NCI-H460 (cell line): ENCODE results near the gene TMEM120B. TPM values are rescaled to one million over a fixed set of nuclear protein-coding genes. Genes with fewer than 3 reads are reported as not detected.

Experiments used
- DNase-seq: peaks from one replicate; pipeline ENCODE4 v3.0.0-alpha.2; 2016; ENCODE audit warnings: low read depth; ENCODE audit errors: extremely low read depth
- total RNA-seq: library from RNA; depleted of rRNA; stranded (reverse); fragments of >200 nt; shearing (Covaris generic); gene quantifications from 2 replicates; pipeline ENCODE4 v1.2.3, GENCODE V29; 2014

TMEM120B gene
- total RNA-seq, 1 experiment from 2014 or later = 11.8 TPM

DNA sequence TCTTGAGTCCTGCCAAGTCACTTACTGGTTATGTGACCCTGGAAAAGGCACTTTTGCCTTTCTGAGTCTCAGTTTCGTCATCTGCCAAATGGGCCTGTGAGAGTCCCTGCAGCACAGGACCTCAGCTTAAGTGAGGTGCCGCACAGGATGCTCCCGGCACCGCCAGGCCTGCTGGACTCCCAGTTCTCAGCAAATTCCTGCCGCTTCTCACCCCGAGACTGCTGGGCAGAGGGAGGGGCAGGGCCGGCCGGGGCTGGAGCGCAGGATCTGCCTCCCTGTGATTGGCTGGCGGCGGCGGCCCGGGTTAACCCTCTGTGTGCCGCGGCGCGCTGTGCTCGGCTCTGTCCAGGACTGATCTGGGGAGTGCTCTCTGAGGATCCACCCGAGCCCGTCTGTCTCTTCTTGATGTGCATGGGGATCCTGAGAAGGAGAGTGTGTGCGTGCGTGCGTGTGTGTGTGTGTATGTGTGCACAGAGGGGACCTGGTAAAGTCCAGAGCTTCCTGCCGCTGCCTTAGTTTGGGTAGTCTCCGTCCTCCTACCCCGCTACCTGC lies 99.8 kb downstream of the TMEM120B start:
- peak; percentile 62 for DNase-seq

DNA sequence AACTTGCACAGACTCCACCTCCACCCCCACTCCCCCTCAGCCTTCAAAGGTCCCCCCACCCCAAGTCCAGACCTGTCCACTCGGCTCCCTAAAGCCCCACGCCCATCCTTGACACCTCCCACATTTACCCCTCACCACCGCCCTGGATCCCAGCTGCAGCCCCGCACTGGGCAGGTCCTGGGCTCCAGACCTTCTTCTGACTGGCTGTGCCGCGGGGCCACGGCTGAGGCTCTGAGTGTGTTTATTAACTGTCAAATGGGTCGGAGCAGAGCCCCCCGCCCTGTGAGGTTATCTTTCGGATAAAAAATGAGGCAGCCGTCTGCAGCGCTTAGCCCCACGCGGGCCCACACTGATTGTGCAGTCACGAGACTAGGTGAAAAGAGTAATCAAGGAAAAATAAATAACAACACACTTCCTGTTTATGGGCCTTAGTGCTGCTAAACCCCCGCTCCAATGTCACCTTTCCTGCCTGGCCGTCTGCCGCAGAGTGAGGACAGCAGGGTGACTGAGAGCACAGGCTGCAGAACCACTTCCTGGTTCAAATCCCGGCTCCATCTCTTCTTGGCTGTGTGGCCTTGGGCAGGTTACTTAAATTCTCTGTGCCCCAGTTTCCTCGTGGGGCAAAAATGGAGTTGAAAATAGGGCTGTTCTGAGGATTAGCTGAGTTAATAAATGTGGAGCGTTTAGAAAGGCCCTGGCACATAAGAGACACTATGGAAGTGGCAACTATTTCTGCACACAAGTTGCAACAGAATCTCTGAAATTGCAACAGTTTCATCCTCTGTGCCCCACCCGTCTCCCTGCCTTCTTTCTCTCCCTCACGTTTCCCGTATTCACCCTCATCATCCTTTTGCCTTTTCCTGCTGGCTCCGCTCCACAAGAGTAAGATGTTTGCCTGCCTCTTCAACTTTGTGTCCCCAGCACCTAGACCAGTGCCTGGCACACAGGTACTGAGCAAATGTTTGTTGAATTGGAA lies 100.7 kb downstream of the TMEM120B start:
- no peak for DNase-seq

DNA sequence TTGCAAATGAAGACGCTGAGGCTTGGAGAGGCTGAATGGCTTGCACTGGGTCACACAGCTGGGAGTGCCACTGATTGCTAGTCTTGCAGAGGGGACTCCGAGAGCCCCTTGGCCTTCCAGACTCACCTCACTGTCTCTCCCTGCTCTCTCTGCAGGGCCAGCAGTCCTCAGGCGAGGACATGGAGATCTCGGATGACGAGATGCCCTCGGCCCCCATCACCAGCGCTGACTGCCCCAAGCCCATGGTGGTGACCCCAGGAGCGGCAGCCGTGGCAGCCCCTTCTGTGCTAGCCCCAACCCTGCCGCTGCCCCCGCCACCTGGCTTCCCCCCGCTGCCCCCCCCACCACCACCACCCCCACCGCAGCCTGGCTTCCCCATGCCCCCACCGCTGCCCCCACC lies 101.4 kb downstream of the TMEM120B start:
- DNase-seq = no peak

DNA sequence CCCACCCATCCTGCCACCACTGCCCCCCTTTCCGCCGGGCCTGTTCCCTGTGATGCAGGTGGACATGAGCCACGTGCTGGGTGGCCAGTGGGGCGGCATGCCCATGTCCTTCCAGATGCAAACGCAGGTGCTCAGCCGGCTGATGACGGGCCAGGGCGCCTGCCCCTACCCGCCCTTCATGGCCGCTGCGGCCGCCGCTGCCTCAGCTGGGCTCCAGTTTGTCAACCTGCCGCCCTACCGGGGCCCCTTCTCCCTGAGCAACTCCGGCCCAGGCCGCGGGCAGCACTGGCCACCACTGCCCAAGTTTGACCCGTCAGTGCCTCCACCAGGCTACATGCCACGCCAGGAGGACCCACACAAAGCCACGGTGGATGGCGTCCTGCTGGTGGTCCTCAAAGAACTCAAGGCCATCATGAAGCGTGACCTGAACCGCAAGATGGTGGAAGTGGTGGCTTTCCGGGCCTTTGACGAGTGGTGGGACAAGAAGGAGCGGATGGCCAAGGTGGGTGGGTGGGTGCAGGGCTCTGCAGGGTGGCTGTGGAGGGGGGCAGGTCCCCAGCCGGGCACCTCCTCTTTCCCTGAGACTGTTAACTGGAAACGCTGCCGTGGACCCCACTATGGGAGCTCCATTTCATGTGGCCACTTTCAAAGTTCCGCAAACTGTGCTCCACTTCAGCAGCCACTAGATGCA lies 102.0 kb downstream of the TMEM120B start:
- DNase-seq = no peak

DNA sequence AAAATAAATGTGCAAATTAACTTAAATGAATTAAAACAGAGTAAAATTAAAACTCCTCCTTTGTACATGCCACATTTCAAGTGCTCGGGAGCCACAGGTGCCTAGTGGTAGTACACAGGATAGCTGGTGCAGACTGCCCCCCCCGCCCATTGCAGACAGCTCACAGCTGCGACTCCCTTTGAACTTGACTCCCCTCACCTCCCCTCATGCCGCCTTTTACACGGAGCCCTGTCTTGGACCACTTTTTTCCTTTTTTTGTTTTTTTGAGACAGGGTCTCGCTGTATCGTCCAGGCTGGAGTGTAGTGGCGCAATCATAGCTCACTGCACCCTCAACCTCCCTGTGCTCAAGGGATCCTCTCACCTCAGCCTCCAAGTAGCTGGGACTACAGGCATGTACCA lies 102.7 kb downstream of the TMEM120B start:
- DNase-seq = no peak

DNA sequence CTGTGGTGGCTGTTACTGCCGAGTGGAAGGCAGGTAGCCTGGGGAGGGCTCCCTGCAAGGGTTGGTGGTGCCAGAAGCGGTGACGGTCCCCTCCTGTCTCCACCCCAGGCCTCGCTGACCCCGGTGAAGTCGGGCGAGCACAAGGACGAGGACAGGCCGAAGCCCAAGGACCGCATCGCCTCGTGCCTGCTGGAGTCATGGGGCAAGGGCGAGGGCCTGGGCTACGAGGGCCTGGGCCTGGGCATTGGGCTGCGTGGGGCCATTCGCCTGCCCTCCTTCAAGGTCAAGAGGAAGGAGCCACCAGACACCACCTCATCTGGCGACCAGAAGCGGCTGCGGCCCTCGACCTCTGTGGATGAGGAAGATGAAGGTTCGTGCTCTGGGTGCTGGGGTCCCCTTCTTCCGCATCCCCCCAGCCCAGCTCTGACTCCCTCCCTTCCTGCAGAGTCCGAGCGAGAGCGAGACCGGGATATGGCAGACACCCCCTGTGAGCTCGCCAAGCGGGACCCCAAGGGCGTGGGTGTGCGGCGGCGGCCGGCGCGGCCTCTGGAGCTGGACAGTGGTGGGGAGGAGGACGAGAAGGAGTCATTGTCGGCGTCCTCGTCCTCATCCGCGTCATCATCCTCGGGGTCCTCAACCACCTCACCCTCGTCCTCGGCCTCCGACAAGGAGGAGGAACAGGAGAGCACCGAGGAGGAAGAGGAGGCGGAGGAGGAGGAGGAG lies 104.5 kb downstream of the TMEM120B start:
- no peak for DNase-seq

DNA sequence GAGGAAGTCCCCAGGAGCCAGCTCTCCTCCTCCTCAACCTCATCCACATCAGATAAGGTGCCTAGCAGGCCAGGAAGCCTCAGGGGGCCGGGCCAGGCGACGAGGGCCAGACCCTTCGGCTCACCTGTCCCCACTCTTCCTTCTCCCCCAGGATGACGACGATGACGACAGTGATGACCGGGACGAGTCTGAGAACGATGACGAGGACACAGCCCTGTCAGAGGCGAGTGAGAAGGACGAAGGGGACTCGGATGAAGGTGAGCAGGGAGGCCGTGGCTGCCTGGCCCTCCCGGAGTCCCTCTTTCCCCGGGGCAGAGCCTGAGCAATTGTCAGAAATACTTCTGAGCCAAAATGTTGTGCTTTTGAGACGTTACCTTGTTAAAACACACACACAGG lies 105.1 kb downstream of the TMEM120B start:
- DNase-seq = no peak

DNA sequence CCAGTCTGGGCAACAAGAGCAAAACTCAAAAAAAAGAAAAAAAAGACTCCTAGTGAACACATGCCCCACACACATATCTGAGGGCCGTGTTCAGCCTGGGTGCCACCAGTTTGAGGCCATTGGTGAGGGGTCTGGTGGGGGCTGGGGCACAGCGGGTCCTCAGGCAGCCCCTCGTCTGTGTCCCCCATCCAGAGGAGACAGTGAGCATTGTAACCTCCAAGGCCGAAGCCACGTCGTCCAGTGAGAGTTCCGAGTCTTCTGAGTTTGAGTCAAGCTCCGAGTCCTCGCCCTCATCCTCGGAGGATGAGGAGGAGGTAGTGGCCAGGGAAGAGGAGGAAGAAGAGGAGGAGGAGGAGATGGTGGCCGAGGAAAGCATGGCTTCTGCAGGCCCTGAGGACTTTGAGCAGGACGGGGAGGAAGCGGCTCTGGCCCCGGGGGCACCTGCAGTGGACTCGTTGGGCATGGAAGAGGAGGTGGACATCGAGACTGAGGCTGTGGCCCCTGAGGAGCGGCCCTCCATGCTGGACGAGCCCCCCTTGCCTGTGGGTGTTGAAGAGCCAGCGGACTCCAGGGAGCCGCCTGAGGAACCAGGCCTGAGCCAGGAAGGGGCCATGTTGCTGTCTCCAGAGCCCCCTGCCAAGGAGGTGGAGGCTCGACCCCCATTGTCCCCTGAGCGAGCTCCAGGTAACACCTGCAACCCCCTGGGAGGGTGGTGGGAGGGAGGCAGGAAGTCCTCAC lies 106.8 kb downstream of the TMEM120B start:
- DNase-seq = no peak

DNA sequence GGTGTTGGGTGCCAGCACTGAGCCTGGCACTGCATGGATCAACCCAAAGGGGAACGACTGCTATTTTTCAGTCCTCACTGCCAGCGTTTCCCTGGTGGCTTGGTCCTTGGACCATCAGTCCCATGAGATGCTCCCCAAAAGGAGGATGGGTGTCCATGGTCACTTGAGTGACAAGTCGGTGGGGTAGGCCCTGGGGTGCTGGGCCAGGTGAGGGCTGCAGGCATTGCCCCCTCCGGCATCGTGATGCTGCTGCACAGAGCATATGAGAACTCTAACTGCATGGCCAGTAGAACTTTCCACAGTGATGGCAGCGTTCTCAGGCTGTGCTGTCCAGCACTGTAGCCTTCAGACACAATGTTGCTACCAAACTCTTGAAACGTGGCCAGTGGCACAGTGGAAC lies 107.5 kb downstream of the TMEM120B start:
- no peak for DNase-seq

DNA sequence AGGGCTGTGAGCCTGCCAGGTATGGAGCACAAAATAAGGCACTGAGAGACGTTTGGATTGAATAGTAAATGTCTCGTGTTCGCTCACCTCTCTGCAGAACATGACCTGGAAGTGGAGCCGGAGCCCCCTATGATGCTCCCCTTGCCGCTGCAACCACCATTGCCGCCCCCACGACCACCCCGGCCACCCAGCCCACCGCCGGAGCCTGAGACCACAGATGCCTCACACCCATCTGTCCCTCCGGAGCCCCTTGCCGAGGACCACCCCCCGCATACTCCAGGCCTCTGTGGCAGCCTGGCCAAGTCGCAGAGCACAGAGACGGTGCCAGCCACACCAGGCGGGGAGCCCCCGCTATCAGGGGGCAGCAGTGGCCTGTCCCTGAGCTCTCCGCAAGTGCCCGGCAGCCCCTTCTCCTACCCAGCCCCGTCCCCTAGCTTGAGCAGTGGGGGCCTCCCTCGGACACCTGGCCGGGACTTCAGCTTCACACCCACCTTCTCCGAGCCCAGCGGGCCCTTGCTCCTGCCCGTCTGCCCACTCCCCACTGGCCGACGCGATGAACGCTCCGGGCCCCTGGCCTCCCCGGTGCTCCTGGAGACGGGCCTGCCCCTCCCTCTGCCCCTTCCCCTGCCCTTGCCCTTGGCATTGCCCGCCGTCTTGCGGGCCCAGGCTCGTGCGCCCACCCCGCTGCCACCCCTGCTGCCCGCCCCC lies 110.0 kb downstream of the TMEM120B start:
- DNase-seq = no peak

DNA sequence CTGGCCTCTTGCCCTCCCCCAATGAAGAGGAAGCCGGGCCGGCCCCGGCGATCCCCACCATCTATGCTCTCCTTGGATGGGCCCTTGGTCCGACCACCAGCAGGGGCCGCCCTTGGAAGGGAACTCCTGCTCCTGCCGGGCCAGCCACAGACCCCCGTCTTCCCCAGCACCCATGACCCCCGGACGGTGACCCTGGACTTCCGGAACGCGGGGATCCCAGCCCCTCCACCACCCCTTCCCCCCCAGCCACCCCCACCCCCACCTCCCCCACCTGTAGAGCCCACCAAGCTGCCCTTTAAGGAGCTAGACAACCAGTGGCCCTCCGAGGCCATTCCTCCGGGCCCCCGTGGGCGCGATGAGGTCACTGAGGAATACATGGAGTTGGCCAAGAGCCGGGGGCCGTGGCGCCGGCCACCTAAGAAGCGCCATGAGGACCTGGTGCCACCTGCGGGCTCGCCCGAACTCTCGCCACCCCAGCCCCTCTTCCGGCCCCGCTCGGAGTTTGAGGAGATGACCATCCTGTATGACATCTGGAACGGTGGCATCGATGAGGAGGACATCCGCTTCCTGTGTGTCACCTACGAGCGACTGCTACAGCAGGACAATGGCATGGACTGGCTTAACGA lies 110.7 kb downstream of the TMEM120B start:
- DNase-seq = no peak

DNA sequence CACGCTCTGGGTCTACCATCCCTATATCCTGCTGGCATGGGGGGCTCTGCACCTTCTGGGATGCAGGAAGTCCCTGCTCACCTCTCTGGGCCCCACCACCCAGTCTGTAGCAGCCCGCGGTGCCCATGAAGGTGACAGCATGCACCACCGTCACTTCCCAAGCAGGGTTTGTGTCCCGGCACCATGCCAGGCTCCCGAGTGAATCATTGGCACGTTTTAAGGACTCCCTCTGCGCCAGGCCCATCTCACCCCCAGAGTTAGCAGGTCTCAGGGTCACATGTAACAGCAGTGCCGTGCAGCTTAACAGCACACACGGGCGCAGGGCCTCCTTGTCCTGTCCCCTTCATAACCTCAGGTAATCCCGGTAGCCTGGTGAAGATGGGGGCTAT lies 111.2 kb downstream of the TMEM120B start:
- DNase-seq = no peak

DNA sequence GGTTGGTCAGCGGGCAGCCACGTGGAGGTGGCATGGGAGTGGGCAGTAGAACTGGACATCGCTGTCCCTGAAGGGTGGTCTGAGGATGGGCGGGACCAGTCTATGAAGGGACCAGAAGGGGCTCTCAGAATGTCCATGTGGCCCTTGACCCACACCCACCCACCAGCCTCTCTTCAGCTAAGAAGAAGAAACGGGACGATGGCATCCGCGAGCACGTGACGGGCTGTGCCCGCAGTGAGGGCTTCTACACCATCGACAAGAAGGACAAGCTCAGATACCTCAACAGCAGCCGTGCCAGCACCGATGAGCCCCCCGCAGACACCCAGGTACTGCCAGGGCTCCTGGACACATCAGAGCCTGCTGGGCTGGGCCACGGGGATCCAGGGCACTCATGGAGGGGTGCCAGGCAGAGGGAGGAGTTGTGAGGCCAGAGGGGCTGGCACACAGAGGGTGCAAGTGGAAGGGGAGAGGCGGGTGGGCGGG lies 112.5 kb downstream of the TMEM120B start:
- DNase-seq = no peak

DNA sequence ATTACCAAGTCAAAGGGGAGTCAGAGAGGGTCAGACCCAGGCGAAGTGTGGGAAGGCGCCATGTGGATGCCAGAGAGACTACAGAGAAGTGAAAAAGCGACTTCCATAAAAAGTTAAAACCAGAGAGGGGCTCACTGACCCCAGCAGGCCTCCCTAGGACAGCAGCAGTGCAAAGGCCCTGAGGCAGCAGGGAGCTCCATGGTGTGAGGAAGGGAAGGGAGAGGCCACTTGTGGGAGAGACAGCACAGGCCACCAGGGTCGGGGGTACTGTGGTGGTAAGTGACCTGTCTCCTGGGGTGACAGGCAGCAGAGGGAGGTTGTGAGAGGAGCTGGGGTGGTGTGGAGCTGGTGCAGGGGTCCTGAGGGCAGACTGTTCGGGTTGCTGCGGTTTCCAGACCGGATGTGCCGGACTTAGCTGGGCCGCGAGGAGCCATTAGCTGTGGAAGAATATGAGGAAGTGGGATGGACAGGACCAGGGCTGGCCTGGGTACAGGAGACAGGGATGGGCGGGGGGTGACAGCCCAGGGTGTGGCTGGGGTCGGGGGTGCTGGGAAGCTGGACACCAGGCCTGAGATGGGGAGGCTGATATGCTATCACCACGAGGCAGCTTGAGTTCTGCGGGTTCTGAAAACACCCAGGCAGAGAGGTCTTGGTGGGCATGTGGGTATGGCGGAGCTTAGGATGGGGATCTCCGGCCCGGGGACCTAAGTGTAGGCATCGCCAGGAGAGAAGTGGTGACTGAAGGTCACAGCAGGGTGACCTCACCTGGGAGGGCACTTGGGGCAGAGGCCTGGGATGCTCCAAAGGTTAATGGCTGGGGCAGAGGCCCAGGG lies 114.0 kb downstream of the TMEM120B start:
- DNase-seq = no peak

DNA sequence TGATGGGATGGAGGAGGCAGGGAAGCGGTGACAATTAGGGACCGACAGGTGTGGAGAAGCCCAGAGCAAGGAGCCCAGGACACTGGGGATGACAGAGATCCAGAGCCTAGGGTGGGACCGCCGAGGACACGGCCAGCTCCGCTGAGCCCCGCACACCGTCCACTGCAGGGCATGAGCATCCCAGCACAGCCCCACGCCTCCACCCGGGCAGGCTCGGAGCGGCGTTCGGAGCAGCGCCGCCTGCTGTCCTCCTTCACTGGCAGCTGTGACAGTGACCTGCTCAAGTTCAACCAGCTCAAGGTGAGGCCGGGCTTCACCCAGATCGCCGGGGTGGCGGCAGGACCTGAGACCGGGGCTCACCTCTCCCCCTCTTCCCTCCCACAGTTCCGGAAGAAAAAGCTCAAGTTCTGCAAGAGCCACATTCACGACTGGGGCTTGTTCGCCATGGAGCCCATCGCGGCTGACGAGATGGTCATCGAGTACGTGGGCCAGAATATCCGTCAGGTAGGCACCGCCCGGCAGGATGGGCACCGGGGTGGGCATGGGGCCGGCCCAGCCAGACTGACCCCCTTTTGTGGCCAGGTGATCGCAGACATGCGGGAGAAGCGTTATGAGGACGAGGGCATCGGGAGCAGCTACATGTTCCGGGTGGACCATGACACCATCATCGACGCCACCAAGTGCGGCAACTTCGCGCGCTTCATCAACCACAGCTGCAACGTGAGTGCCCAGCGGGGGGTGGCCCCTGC lies 115.0 kb downstream of the TMEM120B start:
- DNase-seq = no peak

DNA sequence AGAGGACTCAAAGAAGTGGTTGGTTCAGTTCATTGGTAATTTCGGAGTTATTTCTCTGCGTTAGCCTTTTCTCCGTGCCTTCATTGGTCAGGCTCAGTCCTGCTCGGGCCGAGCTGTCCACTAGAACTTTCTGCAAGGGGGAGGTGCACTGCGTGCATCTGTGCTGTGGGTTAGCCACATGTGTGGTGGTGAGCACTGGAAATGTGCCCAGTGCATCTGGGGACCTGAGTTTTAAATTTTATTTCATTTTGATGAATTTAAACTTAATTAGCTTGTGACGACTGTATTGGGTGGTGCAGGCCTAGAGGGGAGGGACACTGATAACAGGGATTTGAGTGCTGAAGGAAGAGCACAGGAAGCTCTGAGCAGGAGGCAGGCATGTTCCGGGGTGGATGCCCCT lies 115.8 kb downstream of the TMEM120B start:
- no peak for DNase-seq

DNA sequence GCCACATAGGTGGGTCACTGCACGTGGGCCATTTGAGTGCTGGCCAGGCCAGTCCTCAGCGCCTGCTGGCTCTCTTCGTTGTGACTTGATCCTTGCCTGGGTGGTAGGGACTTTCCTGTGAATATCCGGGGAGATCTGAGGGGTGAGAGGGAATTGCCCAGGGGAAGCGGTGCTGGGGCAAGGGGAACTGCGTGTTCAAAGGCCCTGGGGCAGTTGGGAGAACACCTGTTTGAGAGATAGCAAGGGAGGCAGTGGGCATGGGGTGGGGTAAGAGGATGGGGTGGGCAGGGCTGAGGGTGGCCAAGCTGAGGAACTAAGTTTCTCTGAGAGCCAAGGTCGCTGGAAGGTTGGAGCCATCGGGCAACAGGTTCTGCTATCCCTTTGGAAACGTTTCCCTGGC lies 116.3 kb downstream of the TMEM120B start:
- no peak for DNase-seq
